DOHH2 (cell line): ENCODE results near the gene SUPT5H.
"Not testable (repeated sequence)": the region's sequence is repeated elsewhere in the genome, so short reads cannot be mapped to it uniquely, and the experiment has no call there.

Experiments
- H3F3A ChIP-seq: fragments of 200-600 bp; sonication (generic), shearing (Covaris generic); 2 replicates; pipeline ENCODE4 v1.6.0; 2016; ENCODE audit warnings: antibody characterized with exemption, mild to moderate bottlenecking; ENCODE audit not compliant: control insufficient read depth, insufficient read depth
- H3K27ac ChIP-seq: fragments of 200-600 bp; sonication (generic); 2 replicates; pipeline ENCODE4 v1.5.1; 2014; ENCODE audit warnings: low read depth, mild to moderate bottlenecking, low read length, moderate library complexity
- H3K27me3 ChIP-seq: fragments of 200-600 bp; sonication (generic); 2 replicates; pipeline ENCODE4 v1.6.1; 2014; ENCODE audit warnings: mild to moderate bottlenecking, low read length, mixed read lengths; ENCODE audit not compliant: control insufficient read depth
- H3K36me3 ChIP-seq: fragments of 200-600 bp; sonication (generic); 2 replicates; pipeline ENCODE4 v1.6.1; 2014; ENCODE audit warnings: mild to moderate bottlenecking, low read length, moderate library complexity, mixed read lengths; ENCODE audit not compliant: control insufficient read depth
- H3K4me1 ChIP-seq: fragments of 200-600 bp; sonication (generic); 2 replicates; pipeline ENCODE4 v1.6.1; 2014; ENCODE audit warnings: mild to moderate bottlenecking, low read length, mixed read lengths; ENCODE audit not compliant: control insufficient read depth
- H3K4me2 ChIP-seq: fragments of 200-600 bp; sonication (generic); 2 replicates; pipeline ENCODE4 v1.6.0; 2014; ENCODE audit warnings: mild to moderate bottlenecking, low read length, moderate library complexity
- H3K4me3 ChIP-seq: fragments of 200-600 bp; sonication (generic); 2 replicates; pipeline ENCODE4 v1.5.1; 2014; ENCODE audit warnings: mild to moderate bottlenecking, low read length, mixed read lengths
- H3K79me2 ChIP-seq: fragments of 200-600 bp; sonication (generic); 2 replicates; pipeline ENCODE4 v1.6.1; 2014; ENCODE audit warnings: mild to moderate bottlenecking, low read length, mixed read lengths; ENCODE audit not compliant: control insufficient read depth
- H3K9me2 ChIP-seq: fragments of 200-600 bp; sonication (generic); replicated peaks from 2 replicates; pipeline ENCODE4 v1.6.1; 2014; ENCODE audit warnings: mild to moderate bottlenecking, low read length, mixed read lengths; ENCODE audit not compliant: control insufficient read depth
- H3K9me3 ChIP-seq: fragments of 200-600 bp; sonication (generic); 2 replicates; pipeline ENCODE4 v1.6.1; 2014; ENCODE audit warnings: antibody characterized with exemption, low read length, mixed read lengths; ENCODE audit not compliant: control insufficient read depth, insufficient read depth
- H4K20me1 ChIP-seq: fragments of 200-600 bp; sonication (generic); 2 replicates; pipeline ENCODE4 v1.6.0; 2014; ENCODE audit warnings: low read depth, mild to moderate bottlenecking, antibody characterized with exemption, low read length, moderate library complexity; ENCODE audit not compliant: control insufficient read depth, insufficient read depth
- EZH2phosphoT487 ChIP-seq: fragments of 200-600 bp; sonication (generic); IDR thresholded peaks from 2 replicates; pipeline ENCODE4 v1.6.1; 2017; ENCODE audit warnings: borderline replicate concordance, mild to moderate bottlenecking, antibody characterized with exemption, low read length, moderate library complexity, mixed read lengths
- TF ChIP-seq, protein P1 (sequence below): fragments of 200-600 bp; sonication (generic); IDR thresholded peaks from one replicate; pipeline ENCODE4 v1.5.1; 2014; ENCODE audit warnings: antibody characterized with exemption, mild to moderate bottlenecking, low read depth, low read length; ENCODE audit not compliant: poor library complexity, severe bottlenecking

Gene SUPT5H

DNA sequence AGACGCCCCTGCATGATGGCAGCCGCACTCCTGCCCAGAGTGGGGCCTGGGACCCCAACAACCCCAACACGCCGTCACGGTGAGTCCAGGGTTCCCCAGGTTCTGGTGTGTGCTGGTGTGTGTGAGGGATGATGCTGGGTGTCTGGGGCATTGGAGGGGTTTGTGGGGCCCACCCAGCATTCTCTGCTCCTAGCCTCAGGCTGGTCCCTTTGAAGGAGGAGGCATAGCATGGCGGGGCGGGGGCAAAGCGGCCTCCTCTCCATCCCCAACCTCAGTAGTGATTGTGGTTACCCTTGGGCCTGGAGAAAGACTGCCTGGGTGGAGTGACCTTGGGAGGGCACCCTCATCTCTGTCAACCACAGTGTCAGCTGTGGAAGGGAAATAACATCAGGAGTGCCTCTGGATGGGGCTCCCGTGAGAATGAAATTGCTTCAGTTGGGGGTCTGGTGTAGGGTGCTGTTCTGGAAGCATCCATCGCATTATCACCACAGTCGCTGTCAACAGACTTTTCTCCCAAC, 28.1 kb downstream of the SUPT5H start:
- Histone ChIP-seq H3K4me2 (no peak overlapping the region), H3K36me3 (peaks cover 79% of the 10 kb centered on the region), H3K27ac (no peak overlapping the region), H3K9me3 (no peaks in the 10 kb centered on the region), H4K20me1 (no peaks in the 10 kb centered on the region), H3K79me2 (no peaks in the 10 kb centered on the region), H3K9me2 (no peaks in the 10 kb centered on the region), H3K27me3 (no peaks in the 10 kb centered on the region), H3K4me1 (no peaks in the 10 kb centered on the region), H3F3A (peaks cover 2% of the 10 kb centered on the region; the same call in 1 of the 2 replicates), H3K4me3 (no peak overlapping the region)
- TF ChIP-seq EZH2phosphoT487: no peak
- TF ChIP-seq, protein P1, sequence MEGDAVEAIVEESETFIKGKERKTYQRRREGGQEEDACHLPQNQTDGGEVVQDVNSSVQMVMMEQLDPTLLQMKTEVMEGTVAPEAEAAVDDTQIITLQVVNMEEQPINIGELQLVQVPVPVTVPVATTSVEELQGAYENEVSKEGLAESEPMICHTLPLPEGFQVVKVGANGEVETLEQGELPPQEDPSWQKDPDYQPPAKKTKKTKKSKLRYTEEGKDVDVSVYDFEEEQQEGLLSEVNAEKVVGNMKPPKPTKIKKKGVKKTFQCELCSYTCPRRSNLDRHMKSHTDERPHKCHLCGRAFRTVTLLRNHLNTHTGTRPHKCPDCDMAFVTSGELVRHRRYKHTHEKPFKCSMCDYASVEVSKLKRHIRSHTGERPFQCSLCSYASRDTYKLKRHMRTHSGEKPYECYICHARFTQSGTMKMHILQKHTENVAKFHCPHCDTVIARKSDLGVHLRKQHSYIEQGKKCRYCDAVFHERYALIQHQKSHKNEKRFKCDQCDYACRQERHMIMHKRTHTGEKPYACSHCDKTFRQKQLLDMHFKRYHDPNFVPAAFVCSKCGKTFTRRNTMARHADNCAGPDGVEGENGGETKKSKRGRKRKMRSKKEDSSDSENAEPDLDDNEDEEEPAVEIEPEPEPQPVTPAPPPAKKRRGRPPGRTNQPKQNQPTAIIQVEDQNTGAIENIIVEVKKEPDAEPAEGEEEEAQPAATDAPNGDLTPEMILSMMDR: no peak

DNA sequence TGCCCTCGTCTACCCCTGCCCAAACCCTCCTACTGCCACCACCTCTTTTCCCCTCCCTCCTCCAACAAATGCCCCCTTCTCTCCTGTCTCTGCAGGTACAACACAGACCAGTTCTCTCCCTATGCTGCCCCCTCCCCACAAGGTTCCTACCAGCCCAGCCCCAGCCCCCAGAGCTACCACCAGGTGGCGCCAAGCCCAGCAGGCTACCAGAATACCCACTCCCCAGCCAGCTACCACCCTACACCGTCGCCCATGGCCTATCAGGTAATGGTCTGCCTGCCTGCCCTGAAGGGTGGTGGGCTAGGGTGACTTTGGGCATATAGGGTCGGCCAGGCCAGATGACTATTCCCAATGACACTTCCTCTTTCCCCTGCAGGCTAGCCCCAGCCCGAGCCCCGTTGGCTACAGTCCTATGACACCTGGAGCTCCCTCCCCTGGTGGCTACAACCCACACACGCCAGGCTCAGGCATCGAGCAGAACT, 28.8 kb downstream of the SUPT5H start:
- peaks cover 5% of the 10 kb centered on the region for H3F3A ChIP-seq
- no peak overlapping the region for H3K4me3 ChIP-seq
- no peaks in the 10 kb centered on the region for H3K79me2 ChIP-seq
- TF ChIP-seq, protein P1: peak; percentile 96
- no peak for TF ChIP-seq EZH2phosphoT487
- H3K36me3 ChIP-seq: peaks cover 72% of the 10 kb centered on the region
- no peaks in the 10 kb centered on the region for H3K27me3 ChIP-seq
- H3K27ac ChIP-seq: no peak overlapping the region
- H3K9me3 ChIP-seq: no peaks in the 10 kb centered on the region
- no peaks in the 10 kb centered on the region; the same call in 1 of the 2 replicates for H3K4me1 ChIP-seq
- no peaks in the 10 kb centered on the region for H4K20me1 ChIP-seq
- no peak overlapping the region for H3K4me2 ChIP-seq
- H3K9me2 ChIP-seq: no peaks in the 10 kb centered on the region

DNA sequence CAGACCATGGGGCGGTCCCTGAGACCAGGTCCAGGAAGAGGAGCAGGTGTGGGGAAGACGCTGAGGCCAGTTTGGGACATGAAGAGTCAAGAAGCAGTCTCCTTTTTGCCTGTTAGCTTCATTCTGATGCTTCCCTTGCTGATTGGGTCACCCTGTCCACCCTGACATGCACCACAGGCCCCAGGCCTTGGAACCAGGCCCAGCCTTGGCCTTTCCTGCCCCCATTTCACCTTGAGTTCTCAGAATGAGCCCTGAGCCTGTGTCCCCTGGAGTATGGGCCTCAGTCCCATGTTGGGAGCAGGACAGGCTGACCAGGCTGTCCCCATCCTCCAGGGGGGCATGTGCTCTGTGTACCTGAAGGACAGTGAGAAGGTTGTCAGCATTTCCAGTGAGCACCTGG, 30.4 kb downstream of the SUPT5H start:
- Histone ChIP-seq H3K9me2 (no peaks in the 10 kb centered on the region), H3K36me3 (peaks cover 56% of the 10 kb centered on the region), H4K20me1 (no peaks in the 10 kb centered on the region)

DNA sequence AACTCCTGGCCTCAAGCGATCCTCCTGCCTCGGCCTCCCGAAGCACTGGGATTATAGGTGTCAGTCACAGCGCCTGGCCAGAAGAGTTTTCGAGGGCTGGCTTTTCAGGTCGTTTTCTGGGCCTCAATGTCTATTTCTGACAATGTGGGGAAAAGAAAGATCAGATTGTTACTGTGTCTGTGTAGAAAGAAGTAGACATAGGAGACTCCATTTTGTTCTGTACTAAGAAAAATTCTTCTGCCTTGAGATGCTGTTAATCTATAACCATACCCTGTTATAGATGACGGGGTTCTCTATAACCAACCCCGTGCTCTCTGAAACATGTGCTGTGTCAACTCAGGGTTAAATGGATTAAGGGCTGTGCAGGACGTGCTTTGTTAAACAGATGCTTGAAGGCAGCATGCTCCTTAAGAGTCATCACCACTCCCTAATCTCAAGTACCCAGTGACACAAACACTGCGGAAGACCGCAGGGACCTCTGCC, 34.0 kb downstream of the SUPT5H start:
- Histone ChIP-seq H3K79me2 (peaks cover 34% of the 10 kb centered on the region), H3K36me3 (peaks cover 47% of the 10 kb centered on the region), H3K4me2 (peak overlapping the region; percentile 94), H3K4me1 (peaks cover 20% of the 10 kb centered on the region)
- H3K4me3 ChIP-seq, H4K20me1 ChIP-seq, H3K9me3 ChIP-seq, H3F3A ChIP-seq, H3K9me2 ChIP-seq, H3K27me3 ChIP-seq, H3K27ac ChIP-seq: not testable (repeated sequence)

More for the DNA sequence above, 30.4 kb downstream of the SUPT5H start:
- Histone ChIP-seq H3K4me3 (no peak overlapping the region), H3K9me3 (no peaks in the 10 kb centered on the region), H3K79me2 (peaks cover 1% of the 10 kb centered on the region), H3K4me1 (peaks cover 12% of the 10 kb centered on the region), H3K4me2 (no peak overlapping the region), H3F3A (peaks cover 7% of the 10 kb centered on the region), H3K27ac (no peak overlapping the region), H3K27me3 (no peaks in the 10 kb centered on the region)
- TF ChIP-seq, protein P1: no peak
